ENCODE results near the gene NDUFS8.
A peak's percentile ranks its signal among the peaks of the same experiment; 100 is the strongest.
"Not testable (repeated sequence)": the region's sequence is repeated elsewhere in the genome, so short reads cannot be mapped to it uniquely, and the experiment has no call there.

NDUFS8 gene

GRCh38 chr11:68030318-68031143, at the start of gene NDUFS8:
Gene NDUFS8 (plus strand): TSS chr11:68030681. CDS start chr11:68032152, 1,471 bp downstream.
- TF ChIP-seq CTCF (IDR thresholded peaks at IDR 0.05; ENCODE audit: borderline replicate concordance, insufficient read depth, low read depth, low read length) = no peak
- H3K4me3 ChIP-seq (ENCODE audit: low read depth, low read length) = peak within 1 kb of the TSS; percentile 84

- not testable (repeated sequence) for H3K4me3 ChIP-seq (ENCODE audit: low read depth, low read length)
Measured at GRCh38 chr11:67981226-67981625, 49.3 kb upstream of the NDUFS8 start.

- H3K4me3 ChIP-seq (ENCODE audit: low read depth, low read length) = not testable (repeated sequence)
Measured at GRCh38 chr11:67982255-67982857, 48.1 kb upstream of the NDUFS8 start.

DNA sequence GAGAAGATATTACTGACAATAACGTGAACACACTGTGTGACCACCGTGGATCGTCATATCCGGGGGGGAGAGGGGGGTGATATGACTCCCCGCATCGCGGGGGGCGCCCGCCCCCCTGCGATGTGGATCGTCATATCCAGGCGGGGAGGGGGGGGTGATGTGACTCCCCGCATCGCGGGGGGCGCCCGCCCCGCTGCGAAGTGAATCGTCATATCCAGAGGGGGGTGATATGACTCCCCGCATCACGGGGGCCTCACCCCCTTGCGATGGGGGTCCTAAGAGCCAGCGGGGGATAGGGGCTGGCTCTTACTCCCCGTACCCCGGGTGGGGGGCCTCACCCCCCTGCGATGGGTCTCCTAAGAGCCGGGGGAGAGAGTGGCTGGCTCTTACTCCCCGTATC, 46.5 kb upstream of the NDUFS8 start:
- no peak overlapping the region for H3K4me3 ChIP-seq (ENCODE audit: low read depth, low read length)
- no peak for TF ChIP-seq CTCF (IDR thresholded peaks at IDR 0.05; ENCODE audit: borderline replicate concordance, insufficient read depth, low read depth, low read length)

DNA sequence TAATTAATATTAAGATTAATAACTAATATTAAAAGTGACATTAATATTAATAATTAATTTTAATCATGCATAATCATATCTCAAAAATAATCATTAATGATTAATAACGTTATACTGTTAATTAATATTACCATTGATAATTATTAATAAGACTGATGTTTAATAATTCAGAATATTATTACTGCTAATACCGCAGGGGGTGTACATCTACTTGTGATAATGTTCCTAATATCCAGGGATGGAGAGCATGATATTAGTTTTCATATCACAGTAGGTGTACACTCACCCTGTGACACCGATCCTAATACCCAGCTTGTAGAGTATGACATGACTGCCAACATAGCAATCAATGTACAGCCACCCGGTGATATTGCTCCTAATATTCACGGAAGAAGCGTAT, 45.2 kb upstream of the NDUFS8 start:
- not testable (repeated sequence) for H3K4me3 ChIP-seq (ENCODE audit: low read depth, low read length)

DNA sequence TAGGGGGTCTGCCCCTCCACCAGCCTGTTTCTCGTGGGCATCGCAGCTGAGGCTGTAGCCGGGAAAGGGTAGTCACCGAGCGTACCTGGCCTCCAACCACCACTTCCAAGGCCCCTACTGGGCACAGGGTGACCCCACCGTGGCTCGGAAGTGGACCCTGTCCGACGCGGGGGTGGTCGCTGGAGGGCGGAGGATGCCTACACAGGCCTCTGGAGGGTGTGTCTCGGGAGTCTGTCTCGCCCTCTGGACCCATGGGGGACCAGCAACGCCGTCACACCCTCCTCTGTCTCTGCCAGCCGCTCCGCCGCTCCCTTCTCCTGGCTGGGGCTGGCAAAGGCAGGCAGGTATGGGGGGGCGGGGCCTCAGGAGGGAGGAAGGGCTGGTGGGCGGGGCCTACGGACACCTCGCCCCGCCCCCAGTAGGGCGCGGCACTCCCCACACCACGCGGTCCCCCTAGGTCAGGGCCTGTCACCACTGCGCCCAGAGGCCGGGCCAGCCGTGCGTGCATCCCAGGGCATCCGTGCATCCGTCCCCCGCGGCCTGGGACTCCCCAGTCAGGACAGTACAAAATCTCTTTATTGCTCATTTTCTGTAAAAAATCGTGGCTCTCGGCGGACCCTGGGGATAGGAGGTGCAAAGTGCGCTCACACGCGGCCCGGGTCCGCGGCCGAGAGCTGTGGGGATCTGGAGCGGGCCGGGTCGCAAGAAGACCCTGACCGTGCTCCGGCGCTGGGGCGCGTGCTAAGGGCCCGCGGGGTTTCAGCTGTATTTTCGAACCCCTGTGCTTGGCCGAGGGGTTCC, 39.7 kb upstream of the NDUFS8 start:
- H3K4me3 ChIP-seq (ENCODE audit: low read depth, low read length) = not testable (repeated sequence)

- H3K4me3 ChIP-seq (ENCODE audit: low read depth, low read length) = not testable (repeated sequence)
Measured at GRCh38 chr11:67991347-67992121, 38.9 kb upstream of the NDUFS8 start.

DNA sequence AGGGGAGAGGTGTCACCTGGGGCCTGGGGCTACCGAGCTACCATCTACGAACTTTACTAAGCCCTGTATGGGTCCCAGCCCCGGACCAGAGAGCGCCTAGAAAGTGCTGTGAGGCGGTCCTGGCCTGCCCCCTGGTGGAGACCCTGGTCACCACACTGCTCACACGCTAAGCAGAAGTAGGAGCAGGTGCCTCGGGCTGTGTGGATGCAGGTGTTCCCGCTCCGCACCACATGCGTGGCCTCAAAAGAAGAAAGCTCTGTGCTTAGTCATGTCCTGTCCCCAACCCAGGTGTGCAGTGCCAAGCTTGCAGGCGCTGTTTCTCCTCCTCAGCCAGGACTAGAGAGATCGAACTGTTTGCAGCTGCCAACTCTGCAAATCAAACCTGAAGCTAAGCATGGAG, 36.7 kb upstream of the NDUFS8 start:
- not testable (repeated sequence) for H3K4me3 ChIP-seq (ENCODE audit: low read depth, low read length)
- TF ChIP-seq CTCF (IDR thresholded peaks at IDR 0.05; ENCODE audit: borderline replicate concordance, insufficient read depth, low read depth, low read length) = peak; percentile 62; the same call in 1 of the 2 replicates

DNA sequence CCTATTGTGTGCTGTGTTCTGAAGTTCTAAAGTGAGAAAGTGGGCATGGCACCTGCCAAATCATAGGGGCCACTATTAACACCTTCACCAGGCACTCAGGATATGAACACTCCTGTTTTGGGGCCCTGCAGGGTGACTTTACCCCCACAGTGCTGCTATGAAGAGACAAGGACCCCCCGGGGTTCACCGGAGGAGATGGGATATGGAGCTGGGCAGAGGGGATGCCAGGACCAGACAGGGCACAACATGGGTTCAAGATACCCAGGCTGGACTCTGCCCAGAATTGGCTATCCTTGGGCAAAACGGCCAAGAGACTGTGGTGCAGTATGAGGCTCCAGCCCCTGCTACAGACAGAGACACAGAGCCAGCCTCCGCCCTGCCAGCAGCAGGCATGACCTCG, 36.1 kb upstream of the NDUFS8 start:
- H3K4me3 ChIP-seq (ENCODE audit: low read depth, low read length) = not testable (repeated sequence)

GRCh38 chr11:67995129-67995528, 35.4 kb upstream of the NDUFS8 start:
- H3K4me3 ChIP-seq (ENCODE audit: low read depth, low read length) = not testable (repeated sequence)

DNA sequence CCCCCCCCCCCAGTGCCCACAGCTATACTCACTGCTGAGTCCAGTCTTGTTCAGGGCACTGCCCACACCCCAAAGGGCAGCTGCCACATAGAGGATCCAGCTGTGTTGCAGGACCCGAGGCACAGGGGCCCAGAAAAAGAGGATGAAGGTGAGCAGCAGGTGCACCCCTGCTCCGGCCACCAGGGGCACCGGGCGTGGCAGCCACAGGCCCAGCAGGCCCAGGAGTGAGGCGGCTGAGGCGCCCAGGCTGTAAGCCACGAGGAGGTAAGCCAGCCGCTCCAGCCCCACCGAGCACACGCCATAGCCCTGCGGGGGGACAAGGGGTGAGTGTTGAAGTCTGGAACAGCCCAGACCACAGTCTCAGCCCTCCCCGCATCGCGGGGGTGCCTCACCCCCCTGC, 34.9 kb upstream of the NDUFS8 start:
- H3K4me3 ChIP-seq (ENCODE audit: low read depth, low read length) = not testable (repeated sequence)

Measured in GM12875 (cell line).